Stimulated activated CD4-positive, alpha-beta T cell treated with anti-CD3 and anti-CD28 coated beads, Interleukin-12 subunit alpha, Interleukin-12 subunit beta, amount 100 ng/mL, for 48 hours (primary cell): Measurements from ENCODE around the gene ECE1.

Source experiments
- DNase-seq, 3 donors: peaks; one replicate each; pipeline ENCODE4 v3.0.0-alpha.2; 2020; ENCODE audit warnings: low read depth in 2 of 3, low spot score in 1 of 3

ECE1 gene

GRCh38 chr1:21255284-21255942 lies 34.9 kb downstream of the ECE1 start:
- peak; percentile 65 to 85 (median 78) for DNase-seq

- no peak for DNase-seq
Observed at GRCh38 chr1:21254335-21254951, 35.8 kb downstream of the ECE1 start.

- peak; percentile 21 to 34 (median 29) for DNase-seq
Observed at GRCh38 chr1:21251773-21252471, 38.3 kb downstream of the ECE1 start.

GRCh38 chr1:21249940-21250493 lies 40.2 kb downstream of the ECE1 start:
- no peak for DNase-seq

GRCh38 chr1:21247892-21248715 lies 42.2 kb downstream of the ECE1 start:
- DNase-seq: no peak

GRCh38 chr1:21246905-21247642 lies 43.2 kb downstream of the ECE1 start:
- DNase-seq: no peak

- DNase-seq: no peak
Observed at GRCh38 chr1:21245688-21246229, 44.5 kb downstream of the ECE1 start.

GRCh38 chr1:21244986-21245687 lies 45.1 kb downstream of the ECE1 start:
- no peak for DNase-seq

- no peak for DNase-seq
Observed at GRCh38 chr1:21244154-21244553, 46.1 kb downstream of the ECE1 start.

GRCh38 chr1:21242846-21243245 lies 47.4 kb downstream of the ECE1 start:
- DNase-seq: no peak

GRCh38 chr1:21241771-21242581 lies 48.3 kb downstream of the ECE1 start:
- DNase-seq: no peak

- no peak for DNase-seq
Observed at GRCh38 chr1:21240706-21241105, 49.6 kb downstream of the ECE1 start.

- DNase-seq: no peak
Observed at GRCh38 chr1:21239221-21239620, 51.0 kb downstream of the ECE1 start.

- no peak for DNase-seq
Observed at GRCh38 chr1:21238141-21238800, 52.0 kb downstream of the ECE1 start.

GRCh38 chr1:21237446-21238088 lies 52.7 kb downstream of the ECE1 start:
- no peak for DNase-seq

GRCh38 chr1:21236178-21236577 lies 54.1 kb downstream of the ECE1 start:
- no peak for DNase-seq

- no peak for DNase-seq
Observed at GRCh38 chr1:21234779-21235178, 55.5 kb downstream of the ECE1 start.

- DNase-seq: no peak
Observed at GRCh38 chr1:21233490-21233889, 56.8 kb downstream of the ECE1 start.
